ENCODE results near the gene CACNB1.

CACNB1 gene

DNA sequence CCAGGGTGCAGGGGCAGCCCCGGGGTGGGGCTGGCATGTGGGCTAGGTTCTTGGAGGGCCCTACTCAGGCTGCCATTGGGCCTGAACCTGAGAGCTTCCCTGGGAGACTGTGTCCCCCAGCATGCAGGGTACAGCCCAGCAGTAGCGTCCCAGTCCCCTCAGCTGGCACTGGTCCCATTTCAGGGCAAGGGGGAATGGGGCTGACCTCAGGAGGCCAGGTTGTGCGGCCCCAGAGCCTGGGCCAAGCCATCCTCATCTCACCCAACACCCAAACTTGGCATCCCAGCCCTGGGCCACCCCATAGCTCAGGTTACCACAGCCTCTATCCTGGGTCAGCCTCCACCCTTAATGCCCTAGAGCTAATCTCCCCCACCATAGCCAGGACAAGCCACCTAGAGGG is 52.3 kb downstream of the CACNB1 start:
- TF ChIP-seq FOXM1 (IDR thresholded peaks at IDR 0.05; ENCODE audit: borderline replicate concordance, low read depth) (no peak), ZBTB7A (IDR thresholded peaks at IDR 0.05; ENCODE audit: low read depth) (no peak), EP300 (IDR thresholded peaks at IDR 0.05; ENCODE audit: borderline replicate concordance) (no peak), TAF1 (IDR thresholded peaks at IDR 0.05; ENCODE audit: low read depth) (no peak)
- TF ChIP-seq, protein P1, sequence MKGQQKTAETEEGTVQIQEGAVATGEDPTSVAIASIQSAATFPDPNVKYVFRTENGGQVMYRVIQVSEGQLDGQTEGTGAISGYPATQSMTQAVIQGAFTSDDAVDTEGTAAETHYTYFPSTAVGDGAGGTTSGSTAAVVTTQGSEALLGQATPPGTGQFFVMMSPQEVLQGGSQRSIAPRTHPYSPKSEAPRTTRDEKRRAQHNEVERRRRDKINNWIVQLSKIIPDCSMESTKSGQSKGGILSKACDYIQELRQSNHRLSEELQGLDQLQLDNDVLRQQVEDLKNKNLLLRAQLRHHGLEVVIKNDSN (IDR thresholded peaks at IDR 0.05), result no peak

DNA sequence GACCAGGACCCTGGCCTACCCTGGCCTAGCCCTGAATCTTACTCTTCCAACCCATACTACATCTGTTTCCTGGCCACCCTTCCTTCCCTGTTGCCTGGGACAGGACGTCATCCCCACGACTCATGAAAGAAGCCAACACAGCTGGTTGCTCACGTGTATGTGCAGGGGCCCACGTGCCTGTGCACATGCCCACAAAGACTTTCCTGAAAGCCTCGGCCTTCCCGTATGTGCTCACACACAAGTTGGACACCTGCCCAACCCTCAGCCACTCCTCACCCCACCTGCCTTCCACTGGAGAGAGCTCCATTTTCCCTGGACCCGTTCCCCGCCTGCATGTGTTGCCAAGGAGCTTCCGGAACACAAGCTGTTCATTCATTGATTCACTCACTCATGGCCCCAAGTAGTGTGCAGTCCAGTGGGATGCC is 53.0 kb downstream of the CACNB1 start:
- no peak for TF ChIP-seq CREB1 (IDR thresholded peaks at IDR 0.05; ENCODE audit: low read depth)
- TF ChIP-seq TCF12 (IDR thresholded peaks at IDR 0.05; ENCODE audit: low read depth), result no peak
- no peak for TF ChIP-seq TEAD4 (IDR thresholded peaks at IDR 0.05)
- no peak for TF ChIP-seq CEBPB (IDR thresholded peaks at IDR 0.05)

DNA sequence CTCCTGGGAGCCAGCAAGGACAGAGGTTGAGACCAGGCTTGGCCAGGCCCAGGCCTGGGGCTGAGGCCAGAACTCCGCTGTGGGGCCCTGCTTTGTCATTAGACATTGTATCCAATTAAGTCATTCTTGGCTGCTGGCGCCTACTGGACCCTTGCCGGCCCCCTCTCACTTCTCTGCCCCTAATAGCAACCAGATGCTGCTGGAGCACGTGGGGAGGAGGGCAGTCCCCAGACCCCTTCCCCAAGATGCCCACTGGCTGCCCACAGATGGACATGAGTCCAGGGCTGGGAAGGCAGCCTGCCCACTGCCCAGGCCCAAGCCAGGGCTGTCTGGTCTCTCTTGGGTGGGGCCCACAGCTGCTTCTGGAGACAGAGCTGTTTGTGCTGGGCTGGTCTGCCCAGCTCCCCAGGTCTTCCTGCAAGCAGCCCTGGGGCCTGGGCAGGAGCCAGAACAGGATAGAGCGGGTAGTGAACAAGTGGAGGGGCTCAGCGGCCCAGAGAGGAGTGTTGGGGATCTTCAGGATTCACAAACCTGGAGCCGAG is 53.8 kb downstream of the CACNB1 start:
- TF ChIP-seq, protein P2, sequence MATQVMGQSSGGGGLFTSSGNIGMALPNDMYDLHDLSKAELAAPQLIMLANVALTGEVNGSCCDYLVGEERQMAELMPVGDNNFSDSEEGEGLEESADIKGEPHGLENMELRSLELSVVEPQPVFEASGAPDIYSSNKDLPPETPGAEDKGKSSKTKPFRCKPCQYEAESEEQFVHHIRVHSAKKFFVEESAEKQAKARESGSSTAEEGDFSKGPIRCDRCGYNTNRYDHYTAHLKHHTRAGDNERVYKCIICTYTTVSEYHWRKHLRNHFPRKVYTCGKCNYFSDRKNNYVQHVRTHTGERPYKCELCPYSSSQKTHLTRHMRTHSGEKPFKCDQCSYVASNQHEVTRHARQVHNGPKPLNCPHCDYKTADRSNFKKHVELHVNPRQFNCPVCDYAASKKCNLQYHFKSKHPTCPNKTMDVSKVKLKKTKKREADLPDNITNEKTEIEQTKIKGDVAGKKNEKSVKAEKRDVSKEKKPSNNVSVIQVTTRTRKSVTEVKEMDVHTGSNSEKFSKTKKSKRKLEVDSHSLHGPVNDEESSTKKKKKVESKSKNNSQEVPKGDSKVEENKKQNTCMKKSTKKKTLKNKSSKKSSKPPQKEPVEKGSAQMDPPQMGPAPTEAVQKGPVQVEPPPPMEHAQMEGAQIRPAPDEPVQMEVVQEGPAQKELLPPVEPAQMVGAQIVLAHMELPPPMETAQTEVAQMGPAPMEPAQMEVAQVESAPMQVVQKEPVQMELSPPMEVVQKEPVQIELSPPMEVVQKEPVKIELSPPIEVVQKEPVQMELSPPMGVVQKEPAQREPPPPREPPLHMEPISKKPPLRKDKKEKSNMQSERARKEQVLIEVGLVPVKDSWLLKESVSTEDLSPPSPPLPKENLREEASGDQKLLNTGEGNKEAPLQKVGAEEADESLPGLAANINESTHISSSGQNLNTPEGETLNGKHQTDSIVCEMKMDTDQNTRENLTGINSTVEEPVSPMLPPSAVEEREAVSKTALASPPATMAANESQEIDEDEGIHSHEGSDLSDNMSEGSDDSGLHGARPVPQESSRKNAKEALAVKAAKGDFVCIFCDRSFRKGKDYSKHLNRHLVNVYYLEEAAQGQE (IDR thresholded peaks at IDR 0.05; ENCODE audit: low read depth), result no peak
- no peak for TF ChIP-seq NFIC (IDR thresholded peaks at IDR 0.05)
- no peak for TF ChIP-seq CREB1 (IDR thresholded peaks at IDR 0.05; ENCODE audit: low read depth)
- TF ChIP-seq YY1 (IDR thresholded peaks at IDR 0.05; ENCODE audit: low read depth), result no peak
- TF ChIP-seq CEBPB (IDR thresholded peaks at IDR 0.05), result no peak
- no peak for TF ChIP-seq TCF12 (IDR thresholded peaks at IDR 0.05; ENCODE audit: low read depth)

DNA sequence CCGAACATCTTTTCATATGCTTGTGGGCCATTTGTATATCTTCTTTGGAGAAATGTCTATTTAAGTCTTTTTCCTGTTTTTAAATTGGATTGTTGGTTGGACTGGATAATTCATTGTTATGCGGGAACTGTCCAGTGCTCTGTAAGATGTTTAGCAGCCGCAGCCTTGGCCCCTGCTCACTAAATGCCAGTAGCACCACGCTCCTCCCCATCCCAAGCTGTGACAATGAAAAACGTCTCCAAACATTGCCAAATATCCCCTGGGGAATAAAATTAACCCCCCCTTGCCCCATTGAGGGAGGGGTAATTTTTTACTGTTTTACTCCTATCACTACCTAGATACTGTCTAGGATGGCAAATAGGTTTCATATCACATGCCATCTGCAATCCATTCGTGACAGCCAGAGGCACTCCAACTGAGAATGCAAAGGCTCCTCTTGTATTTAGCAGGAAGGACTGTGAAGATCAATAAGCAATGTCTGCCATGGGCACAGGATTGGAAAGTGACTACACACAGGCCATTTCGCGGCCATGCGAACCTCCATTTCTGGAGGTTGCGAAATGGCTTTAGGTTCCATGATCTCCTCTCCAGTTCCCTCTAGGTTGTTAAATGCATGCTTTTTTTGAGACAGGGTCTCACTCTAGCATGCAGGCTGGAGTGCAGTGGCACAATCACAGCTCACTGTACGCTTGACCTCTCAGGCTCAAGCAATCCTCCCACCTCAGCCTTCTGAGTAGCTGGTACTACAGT is 55.4 kb downstream of the CACNB1 start:
- TF ChIP-seq TCF12 (IDR thresholded peaks at IDR 0.05; ENCODE audit: low read depth) (no peak), CEBPB (IDR thresholded peaks at IDR 0.05) (peak; percentile 23; the same call in 1 of the 2 replicates)

DNA sequence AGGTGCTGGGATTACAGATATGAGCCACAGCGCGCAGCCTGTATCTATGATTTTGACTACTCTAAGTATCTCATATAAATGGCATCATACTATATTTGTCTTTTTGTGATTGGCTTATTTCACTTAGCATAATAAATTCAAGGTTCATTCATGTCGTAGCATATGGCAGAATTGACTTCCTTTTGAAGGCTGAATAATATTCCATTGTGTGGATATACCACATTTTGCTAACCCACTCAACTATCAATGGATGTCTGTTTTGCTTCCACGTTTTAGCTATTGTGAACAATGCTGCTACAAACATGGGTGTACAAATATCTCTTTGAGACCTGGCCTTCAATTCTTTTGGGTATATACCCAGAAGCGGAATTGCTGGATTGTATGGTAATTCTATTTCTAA is 56.2 kb downstream of the CACNB1 start:
- TF ChIP-seq, protein P2 (IDR thresholded peaks at IDR 0.05; ENCODE audit: low read depth), result no peak
- TF ChIP-seq RAD21 (IDR thresholded peaks at IDR 0.05; ENCODE audit: low read depth) (no peak), EGR1 (IDR thresholded peaks at IDR 0.05) (no peak), CREB1 (IDR thresholded peaks at IDR 0.05; ENCODE audit: low read depth) (no peak), EP300 (IDR thresholded peaks at IDR 0.05; ENCODE audit: borderline replicate concordance) (no peak), TCF12 (IDR thresholded peaks at IDR 0.05; ENCODE audit: low read depth) (no peak), CEBPB (IDR thresholded peaks at IDR 0.05) (no peak), TEAD4 (IDR thresholded peaks at IDR 0.05) (no peak), ZBTB7A (IDR thresholded peaks at IDR 0.05; ENCODE audit: low read depth) (no peak), TAF1 (IDR thresholded peaks at IDR 0.05; ENCODE audit: low read depth) (no peak), YY1 (IDR thresholded peaks at IDR 0.05; ENCODE audit: low read depth) (no peak), NFIC (IDR thresholded peaks at IDR 0.05) (no peak), FOXM1 (IDR thresholded peaks at IDR 0.05; ENCODE audit: borderline replicate concordance, low read depth) (no peak)
- TF ChIP-seq, protein P3, sequence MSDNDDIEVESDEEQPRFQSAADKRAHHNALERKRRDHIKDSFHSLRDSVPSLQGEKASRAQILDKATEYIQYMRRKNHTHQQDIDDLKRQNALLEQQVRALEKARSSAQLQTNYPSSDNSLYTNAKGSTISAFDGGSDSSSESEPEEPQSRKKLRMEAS (IDR thresholded peaks at IDR 0.05), result no peak
- TF ChIP-seq, protein P1 (IDR thresholded peaks at IDR 0.05), result no peak

DNA sequence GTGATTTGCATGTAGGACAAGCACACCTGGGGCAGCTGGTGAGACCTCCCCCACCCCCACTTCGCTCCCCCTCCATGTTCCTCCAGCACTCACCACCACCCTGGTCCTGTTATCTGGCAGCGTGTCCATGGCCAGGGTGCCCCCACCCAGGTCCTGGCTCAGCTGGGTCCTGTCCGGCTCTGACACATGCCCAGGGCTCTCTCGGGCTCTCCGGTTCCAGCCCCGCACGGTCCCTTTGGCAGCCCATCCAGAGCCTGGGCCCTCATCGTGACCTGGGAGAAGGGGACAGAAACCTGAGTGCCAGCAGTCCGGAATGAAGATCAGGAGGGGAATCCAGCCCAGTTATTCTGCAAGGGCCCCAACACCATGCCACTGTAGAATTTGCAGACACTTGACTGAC is 57.9 kb downstream of the CACNB1 start:
- no peak for TF ChIP-seq YY1 (IDR thresholded peaks at IDR 0.05; ENCODE audit: low read depth)
- TF ChIP-seq NFIC (IDR thresholded peaks at IDR 0.05), result no peak
- TF ChIP-seq CEBPB (IDR thresholded peaks at IDR 0.05), result no peak
- no peak for TF ChIP-seq ZBTB7A (IDR thresholded peaks at IDR 0.05; ENCODE audit: low read depth)
- TF ChIP-seq, protein P3 (IDR thresholded peaks at IDR 0.05), result no peak
- no peak for TF ChIP-seq TCF12 (IDR thresholded peaks at IDR 0.05; ENCODE audit: low read depth)
- TF ChIP-seq EGR1 (IDR thresholded peaks at IDR 0.05), result no peak
- no peak for TF ChIP-seq TEAD4 (IDR thresholded peaks at IDR 0.05)
- TF ChIP-seq CREB1 (IDR thresholded peaks at IDR 0.05; ENCODE audit: low read depth), result no peak
- TF ChIP-seq EP300 (IDR thresholded peaks at IDR 0.05; ENCODE audit: borderline replicate concordance), result no peak
- TF ChIP-seq TAF1 (IDR thresholded peaks at IDR 0.05; ENCODE audit: low read depth), result no peak
- TF ChIP-seq, protein P1 (IDR thresholded peaks at IDR 0.05), result no peak
- no peak for TF ChIP-seq FOXM1 (IDR thresholded peaks at IDR 0.05; ENCODE audit: borderline replicate concordance, low read depth)
- TF ChIP-seq RAD21 (IDR thresholded peaks at IDR 0.05; ENCODE audit: low read depth), result no peak
- TF ChIP-seq, protein P2 (IDR thresholded peaks at IDR 0.05; ENCODE audit: low read depth), result no peak
